GM23338 (cell line): Measurements from ENCODE around the gene BIRC7. TPM values are rescaled to one million over a fixed set of nuclear protein-coding genes. Genes with fewer than 3 reads are reported as not detected.
A peak's percentile ranks its signal among the peaks of the same experiment; 100 is the strongest.
"Not testable (repeated sequence)": the region's sequence is repeated elsewhere in the genome, so short reads cannot be mapped to it uniquely, and the experiment has no call there.

Experiments used
- ATAC-seq: fragments of 200-7000 bp; cut with Tn5 transposase; 3 replicates; pipeline ENCODE4 v1.9.1; 2020
- DNase-seq: peaks from one replicate; pipeline ENCODE4 v3.0.0-alpha.2; 2015; ENCODE audit warnings: low spot score
- H2AFZ ChIP-seq: fragments of 200-600 bp; sonication (generic); 2 replicates; pipeline ENCODE4 v1.8.0; 2016; ENCODE audit warnings: antibody characterized with exemption, mild to moderate bottlenecking, moderate library complexity
- H3F3A ChIP-seq: fragments of 200-600 bp; sonication (generic); replicated peaks from 2 replicates; pipeline ENCODE4 v1.8.0; 2017; ENCODE audit warnings: antibody characterized with exemption, mixed run types, low read depth
- H3K27ac ChIP-seq: fragments of 200-600 bp; sonication (generic); 2 replicates; pipeline ENCODE4 v1.6.1; 2016; ENCODE audit warnings: low read depth
- H3K27me3 ChIP-seq: fragments of 200-600 bp; sonication (generic); 2 replicates; pipeline ENCODE4 v1.8.0; 2016; ENCODE audit warnings: mild to moderate bottlenecking, mixed run types, moderate library complexity; ENCODE audit not compliant: insufficient read depth
- H3K36me3 ChIP-seq: fragments of 200-600 bp; sonication (generic); 2 replicates; pipeline ENCODE4 v1.8.0; 2016; ENCODE audit warnings: mild to moderate bottlenecking; ENCODE audit not compliant: insufficient read depth
- H3K4me1 ChIP-seq: fragments of 200-600 bp; sonication (generic); 2 replicates; pipeline ENCODE4 v1.8.0; 2016; ENCODE audit warnings: mild to moderate bottlenecking, moderate library complexity; ENCODE audit not compliant: insufficient read depth
- H3K4me2 ChIP-seq: fragments of 200-600 bp; sonication (generic); 2 replicates; pipeline ENCODE4 v1.7.1; 2017; ENCODE audit warnings: mixed run types
- H3K4me3 ChIP-seq: fragments of 200-600 bp; sonication (generic); 2 replicates; pipeline ENCODE4 v1.6.1; 2016; ENCODE audit warnings: mixed run types
- H3K79me2 ChIP-seq: fragments of 200-600 bp; sonication (generic); replicated peaks from 2 replicates; pipeline ENCODE4 v1.8.0; 2017; ENCODE audit warnings: mild to moderate bottlenecking; ENCODE audit not compliant: insufficient read depth
- H3K9me2 ChIP-seq: fragments of 200-600 bp; sonication (generic); 2 replicates; pipeline ENCODE4 v1.8.0; 2017; ENCODE audit not compliant: insufficient read depth
- H4K20me1 ChIP-seq: fragments of 200-600 bp; sonication (generic); replicated peaks from 2 replicates; pipeline ENCODE4 v1.8.0; 2017; ENCODE audit warnings: mild to moderate bottlenecking; ENCODE audit not compliant: insufficient read depth
- H3K27ac Mint-ChIP-seq: 2 replicates; pipeline ENCODE4 v1.8.0; 2020; ENCODE audit warnings: inconsistent platforms, mild to moderate bottlenecking, moderate library complexity, mixed read lengths
- H3K27me3 Mint-ChIP-seq: 3 replicates; pipeline ENCODE4 v1.8.0; 2022; ENCODE audit warnings: low read depth, mild to moderate bottlenecking, moderate library complexity, mixed read lengths, inconsistent platforms; ENCODE audit not compliant: insufficient read depth, poor library complexity
- H3K36me3 Mint-ChIP-seq: 3 replicates; pipeline ENCODE4 v1.8.0; 2021; ENCODE audit warnings: low read depth, mild to moderate bottlenecking, inconsistent platforms, moderate library complexity, mixed read lengths
- H3K4me1 Mint-ChIP-seq: 3 replicates; pipeline ENCODE4 v1.8.0; 2020; ENCODE audit warnings: mild to moderate bottlenecking, inconsistent platforms, mixed read lengths
- H3K4me3 Mint-ChIP-seq: 3 replicates; pipeline ENCODE4 v1.8.0; 2021; ENCODE audit warnings: moderate library complexity, mild to moderate bottlenecking, inconsistent platforms, mixed read lengths
- H3K9me3 Mint-ChIP-seq: 3 replicates; pipeline ENCODE4 v1.8.0; 2020; ENCODE audit warnings: moderate library complexity, mild to moderate bottlenecking, inconsistent platforms, mixed read lengths
- CTCF ChIP-seq, 2 experiments: fragments of 200-600 bp in 1 of 2; sonication (generic) in 1 of 2; conservative IDR thresholded peaks; 2 replicates each; pipeline versions ENCODE4 v1.5.1 to v1.6.1; 2016 to 2017; ENCODE audit warnings: antibody characterized with exemption in 2 of 2, low read depth in 2 of 2, mild to moderate bottlenecking in 2 of 2, moderate library complexity in 1 of 2
- EZH2 ChIP-seq: fragments of 200-600 bp; sonication (generic); IDR thresholded peaks from one replicate; pipeline ENCODE4 v1.8.0; 2017; ENCODE audit warnings: antibody characterized with exemption, mild to moderate bottlenecking, low read depth; ENCODE audit not compliant: unreplicated experiment
- NANOG ChIP-seq: IDR thresholded peaks from 2 replicates; pipeline ENCODE4 v1.6.1; 2016; ENCODE audit warnings: antibody characterized with exemption, borderline replicate concordance
- POLR2AphosphoS5 ChIP-seq: IDR thresholded peaks from 2 replicates; pipeline ENCODE4 v1.6.1; 2016; ENCODE audit warnings: antibody characterized with exemption, low read depth
- REST ChIP-seq: IDR thresholded peaks from one replicate; pipeline ENCODE4 v1.6.1; 2018; ENCODE audit warnings: antibody characterized with exemption; ENCODE audit not compliant: unreplicated experiment
- polyA plus RNA-seq: library from polyadenylated mRNA; unstranded; fragments of >200 nt; fragmentation: Nextera tagmentation; extraction: Ambion mirVana; gene quantifications from 2 replicates; pipeline ENCODE4 v1.2.1, GENCODE V29; 2016
- total RNA-seq: library from RNA; depleted of rRNA; stranded (reverse); fragments of >200 nt; shearing (Covaris generic); gene quantifications from 2 replicates; pipeline ENCODE4 v1.2.3, GENCODE V29; 2014
- TF ChIP-seq, protein P1 (sequence below): IDR thresholded peaks from 2 replicates; pipeline ENCODE4 v1.6.1; 2016; ENCODE audit warnings: antibody characterized with exemption

Gene BIRC7
- total and polyA plus RNA-seq, 2 experiments from 2014 or later = 0.16 to 0.24 TPM

GRCh38 chr20:63249891-63250290 lies 14.2 kb downstream of the BIRC7 start:
- peaks cover 3% of the 10 kb centered on the region; the same call in 2 of the 3 replicates for H3K9me3 Mint-ChIP-seq
- peaks cover 26% of the 10 kb centered on the region for H3K27me3 ChIP-seq
- H2AFZ ChIP-seq = no peak overlapping the region
- H3K4me2 ChIP-seq = no peak overlapping the region
- no peaks in the 10 kb centered on the region; the same call in 1 of the 2 replicates for H3K4me1 ChIP-seq
- ATAC-seq (no peak), DNase-seq (no peak)
- no peaks in the 10 kb centered on the region for H3F3A ChIP-seq
- no peaks in the 10 kb centered on the region for H3K9me2 ChIP-seq
- H3K4me3 Mint-ChIP-seq = no peak overlapping the region
- H3K27ac Mint-ChIP-seq = no peak overlapping the region
- H3K4me3 ChIP-seq = no peak overlapping the region
- peaks cover 26% of the 10 kb centered on the region for H3K4me1 Mint-ChIP-seq
- H3K79me2 ChIP-seq = no peaks in the 10 kb centered on the region
- no peaks in the 10 kb centered on the region for H3K36me3 ChIP-seq
- H4K20me1 ChIP-seq = no peaks in the 10 kb centered on the region
- TF ChIP-seq POLR2AphosphoS5 (no peak), EZH2 (no peak), NANOG (no peak), REST (no peak)
- TF ChIP-seq, protein P1, sequence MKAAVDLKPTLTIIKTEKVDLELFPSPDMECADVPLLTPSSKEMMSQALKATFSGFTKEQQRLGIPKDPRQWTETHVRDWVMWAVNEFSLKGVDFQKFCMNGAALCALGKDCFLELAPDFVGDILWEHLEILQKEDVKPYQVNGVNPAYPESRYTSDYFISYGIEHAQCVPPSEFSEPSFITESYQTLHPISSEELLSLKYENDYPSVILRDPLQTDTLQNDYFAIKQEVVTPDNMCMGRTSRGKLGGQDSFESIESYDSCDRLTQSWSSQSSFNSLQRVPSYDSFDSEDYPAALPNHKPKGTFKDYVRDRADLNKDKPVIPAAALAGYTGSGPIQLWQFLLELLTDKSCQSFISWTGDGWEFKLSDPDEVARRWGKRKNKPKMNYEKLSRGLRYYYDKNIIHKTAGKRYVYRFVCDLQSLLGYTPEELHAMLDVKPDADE = no peak
- no peaks in the 10 kb centered on the region for H3K36me3 Mint-ChIP-seq
- no peak overlapping the region for H3K27ac ChIP-seq
- peaks cover 29% of the 10 kb centered on the region for H3K27me3 Mint-ChIP-seq

DNA sequence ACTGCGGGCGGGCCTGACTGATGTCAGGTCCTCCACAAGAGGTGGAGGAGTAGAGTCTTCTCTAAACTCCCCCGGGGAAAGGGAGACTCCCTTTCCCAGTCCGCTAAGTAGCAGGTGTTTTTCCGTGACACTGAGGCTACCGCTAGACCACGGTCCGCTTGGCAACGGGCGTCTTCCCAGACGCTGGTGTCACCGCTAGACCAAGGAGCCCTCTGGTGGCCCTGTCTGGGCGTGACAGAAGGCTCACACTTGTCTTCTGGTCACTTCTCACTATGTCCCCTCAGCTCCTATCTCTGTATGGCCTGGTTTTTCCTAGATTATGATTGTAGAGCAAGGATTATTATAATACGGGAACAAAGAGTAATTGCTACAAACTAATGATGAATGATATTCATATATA lies 15.6 kb downstream of the BIRC7 start:
- not testable (repeated sequence) for H3K9me3 Mint-ChIP-seq, H4K20me1 ChIP-seq, H3K4me3 Mint-ChIP-seq, H3K4me3 ChIP-seq, H3K4me2 ChIP-seq, H3K27ac ChIP-seq, H3K4me1 ChIP-seq, H2AFZ ChIP-seq, H3K9me2 ChIP-seq, ATAC-seq, H3K79me2 ChIP-seq, DNase-seq, H3F3A ChIP-seq, H3K27ac Mint-ChIP-seq, H3K36me3 Mint-ChIP-seq, H3K36me3 ChIP-seq
- Mint-ChIP-seq H3K4me1 (peaks cover 33% of the 10 kb centered on the region), H3K27me3 (peaks cover 37% of the 10 kb centered on the region)
- H3K27me3 ChIP-seq = peaks cover 40% of the 10 kb centered on the region
- TF ChIP-seq CTCF (conservative IDR thresholded peaks at IDR 0.05; ENCODE audit: low read depth in 2 of 2) = peak; percentile 35 to 61; a peak in 3 of 4 replicates
